HG02973 (cell line): ENCODE measurements around the gene ST6GAL2.

ENCODE experiments used
- ATAC-seq: cut with Tn5 transposase; IDR thresholded peaks from one replicate; pipeline ENCODE4 v1.9.1; 2021; ENCODE audit warnings: moderate library complexity; ENCODE audit not compliant: unreplicated experiment

The ST6GAL2 gene, protein sequence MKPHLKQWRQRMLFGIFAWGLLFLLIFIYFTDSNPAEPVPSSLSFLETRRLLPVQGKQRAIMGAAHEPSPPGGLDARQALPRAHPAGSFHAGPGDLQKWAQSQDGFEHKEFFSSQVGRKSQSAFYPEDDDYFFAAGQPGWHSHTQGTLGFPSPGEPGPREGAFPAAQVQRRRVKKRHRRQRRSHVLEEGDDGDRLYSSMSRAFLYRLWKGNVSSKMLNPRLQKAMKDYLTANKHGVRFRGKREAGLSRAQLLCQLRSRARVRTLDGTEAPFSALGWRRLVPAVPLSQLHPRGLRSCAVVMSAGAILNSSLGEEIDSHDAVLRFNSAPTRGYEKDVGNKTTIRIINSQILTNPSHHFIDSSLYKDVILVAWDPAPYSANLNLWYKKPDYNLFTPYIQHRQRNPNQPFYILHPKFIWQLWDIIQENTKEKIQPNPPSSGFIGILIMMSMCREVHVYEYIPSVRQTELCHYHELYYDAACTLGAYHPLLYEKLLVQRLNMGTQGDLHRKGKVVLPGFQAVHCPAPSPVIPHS

DNA sequence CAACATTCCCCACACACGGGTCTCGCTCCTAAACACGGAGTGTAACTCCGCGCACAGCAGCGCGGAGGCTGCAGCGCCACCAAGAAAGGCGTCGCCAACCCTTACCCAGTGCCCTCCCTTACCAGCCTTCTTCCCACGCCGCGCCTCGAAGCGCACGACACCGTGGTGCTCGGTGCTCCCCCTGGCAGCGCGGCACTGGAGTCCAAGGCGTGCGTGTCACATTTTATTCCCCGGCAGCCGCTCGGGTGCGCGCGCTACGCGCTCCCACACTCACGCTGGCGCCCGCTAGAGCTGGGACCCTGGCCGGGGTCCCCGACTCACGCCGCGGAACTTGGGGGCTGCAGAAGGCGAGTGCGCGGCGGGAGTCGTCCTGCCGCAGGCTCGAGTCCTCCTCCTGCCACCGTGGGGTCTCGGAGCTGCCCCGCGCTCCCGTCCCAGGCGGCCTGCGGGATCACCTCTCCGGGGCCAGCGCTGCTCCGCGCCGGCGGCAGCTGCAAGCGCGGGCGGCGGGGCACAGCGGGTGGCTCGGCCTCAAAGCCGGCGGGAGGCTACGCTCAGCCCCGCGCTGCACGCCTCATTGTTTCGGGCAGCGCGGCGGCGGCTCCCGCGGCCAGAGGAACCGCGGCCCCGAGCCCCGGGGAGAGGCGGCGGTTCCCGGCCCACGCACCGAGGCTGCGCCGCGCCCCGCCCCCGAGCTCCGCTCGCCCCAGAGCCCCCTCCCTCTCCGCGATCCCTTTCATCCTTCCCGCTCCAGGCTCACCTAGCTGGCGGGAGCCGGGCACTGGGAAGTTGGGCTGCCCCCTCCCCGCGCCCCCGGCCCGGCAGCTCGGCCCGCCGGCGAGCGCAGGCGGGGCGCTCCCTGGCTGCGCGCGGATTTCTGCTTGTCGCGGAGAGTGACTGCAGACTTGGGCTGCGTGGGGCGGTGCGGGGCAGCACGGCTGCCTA lies at the start of gene ST6GAL2:
Gene ST6GAL2, minus strand, starts transcription at position 197 of the 945 bp plus-strand sequence. CDS start 42,190 bp downstream, outside the sequence.
- no peak for ATAC-seq

DNA sequence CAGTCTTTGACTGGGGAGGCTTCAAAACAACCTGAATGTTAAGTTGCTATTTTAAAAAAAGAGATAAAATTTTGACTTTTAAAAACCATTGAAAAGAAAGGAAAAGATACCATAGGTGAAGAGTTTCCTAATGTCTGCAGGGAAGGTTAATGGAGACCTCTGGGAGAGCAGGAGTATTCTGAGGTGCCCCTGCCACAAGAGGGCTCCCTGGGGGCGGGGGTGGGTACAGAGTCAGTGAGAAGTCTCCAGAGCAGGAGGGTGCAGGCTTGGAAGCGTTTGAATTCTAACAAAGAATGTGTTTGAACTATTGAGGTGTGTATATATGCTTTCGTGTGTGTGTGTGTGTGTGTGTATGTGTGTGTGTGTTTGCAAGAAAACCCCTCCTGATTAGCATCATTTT lies 46.7 kb upstream of the ST6GAL2 start:
- no peak for ATAC-seq

DNA sequence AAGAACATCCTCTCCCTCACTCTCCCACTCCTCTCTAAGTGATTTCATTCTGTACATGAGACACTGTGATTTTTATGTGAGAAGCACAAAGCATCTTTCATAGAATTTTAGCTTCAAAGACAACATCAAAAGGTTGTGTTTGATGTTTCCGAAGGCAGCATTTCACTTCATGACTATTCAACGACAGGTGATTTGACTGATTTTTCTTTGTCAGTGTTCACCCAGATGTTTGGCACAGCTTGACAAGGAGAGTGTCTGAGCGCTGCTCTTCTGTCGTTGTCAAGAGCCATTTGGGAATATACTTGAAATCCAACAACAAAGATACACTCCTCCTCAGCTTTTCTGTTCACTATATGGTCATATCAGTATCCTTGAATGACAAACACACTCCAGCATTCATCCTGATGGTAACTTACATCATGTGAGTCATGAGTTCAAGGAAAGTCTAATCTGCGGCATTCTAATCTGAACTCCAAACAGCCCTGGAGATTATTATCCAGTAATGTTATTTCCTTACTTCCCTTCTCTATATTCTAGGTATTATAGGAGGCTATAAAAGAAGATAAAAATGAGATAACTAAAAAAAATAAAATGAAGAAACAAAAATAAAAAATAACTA lies 45.9 kb upstream of the ST6GAL2 start:
- no peak for ATAC-seq

DNA sequence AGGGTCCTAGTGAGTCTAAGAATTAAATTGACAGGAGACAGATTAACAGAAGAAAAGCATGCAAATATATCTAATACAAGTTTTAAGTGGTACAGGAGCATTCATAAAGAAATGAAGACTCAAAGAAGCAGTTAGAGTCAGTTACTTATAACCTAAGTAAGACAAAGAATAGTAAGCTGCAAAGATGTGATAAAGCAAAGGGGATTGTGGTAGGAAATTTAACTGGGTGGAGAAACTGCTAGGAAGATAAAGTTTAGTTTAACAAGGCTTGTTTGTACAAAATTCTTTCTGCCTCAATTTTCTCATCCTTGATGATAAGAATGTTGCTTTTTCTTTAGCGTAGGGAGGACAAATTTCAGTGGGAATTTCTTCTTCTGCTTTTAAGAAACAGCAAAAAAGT lies 35.5 kb upstream of the ST6GAL2 start:
- ATAC-seq = no peak

DNA sequence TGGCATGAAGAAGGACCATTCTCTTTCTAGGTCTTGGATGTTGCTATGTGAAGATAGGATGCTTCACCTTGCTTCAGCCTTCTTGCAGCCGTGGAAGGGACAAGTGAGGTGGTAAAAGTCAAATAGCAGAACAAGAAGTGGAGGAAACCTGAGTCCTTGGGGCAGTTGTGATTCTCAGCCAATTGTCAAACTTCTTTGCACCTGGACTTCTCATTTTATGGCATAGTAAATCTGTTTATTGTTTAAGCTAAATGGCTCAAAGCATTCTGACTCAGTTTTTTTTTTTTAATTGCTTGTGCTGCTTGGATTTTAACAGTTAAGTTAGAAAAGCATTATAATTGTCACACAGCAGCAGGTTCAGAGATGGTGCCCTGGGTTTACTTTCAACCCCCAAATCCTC lies 33.0 kb upstream of the ST6GAL2 start:
- ATAC-seq = no peak

DNA sequence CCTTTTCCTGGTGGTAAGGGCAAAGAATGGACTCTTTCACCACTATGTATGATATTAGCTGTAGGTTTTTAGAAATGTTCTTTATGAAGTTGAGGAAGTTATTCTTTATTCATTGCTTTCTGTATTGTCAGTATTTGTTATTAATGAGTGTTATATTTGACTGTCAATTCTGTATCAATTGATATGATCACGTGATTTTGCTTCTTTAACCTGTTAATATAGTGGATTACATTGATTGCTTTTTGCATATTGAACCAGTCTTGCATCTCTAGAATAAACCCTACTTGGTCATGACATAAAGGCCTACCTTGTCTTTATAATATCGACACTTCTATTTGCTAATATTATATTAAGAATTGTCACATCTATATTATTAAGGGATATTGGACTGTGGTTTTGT lies 18.3 kb upstream of the ST6GAL2 start:
- ATAC-seq = no peak

DNA sequence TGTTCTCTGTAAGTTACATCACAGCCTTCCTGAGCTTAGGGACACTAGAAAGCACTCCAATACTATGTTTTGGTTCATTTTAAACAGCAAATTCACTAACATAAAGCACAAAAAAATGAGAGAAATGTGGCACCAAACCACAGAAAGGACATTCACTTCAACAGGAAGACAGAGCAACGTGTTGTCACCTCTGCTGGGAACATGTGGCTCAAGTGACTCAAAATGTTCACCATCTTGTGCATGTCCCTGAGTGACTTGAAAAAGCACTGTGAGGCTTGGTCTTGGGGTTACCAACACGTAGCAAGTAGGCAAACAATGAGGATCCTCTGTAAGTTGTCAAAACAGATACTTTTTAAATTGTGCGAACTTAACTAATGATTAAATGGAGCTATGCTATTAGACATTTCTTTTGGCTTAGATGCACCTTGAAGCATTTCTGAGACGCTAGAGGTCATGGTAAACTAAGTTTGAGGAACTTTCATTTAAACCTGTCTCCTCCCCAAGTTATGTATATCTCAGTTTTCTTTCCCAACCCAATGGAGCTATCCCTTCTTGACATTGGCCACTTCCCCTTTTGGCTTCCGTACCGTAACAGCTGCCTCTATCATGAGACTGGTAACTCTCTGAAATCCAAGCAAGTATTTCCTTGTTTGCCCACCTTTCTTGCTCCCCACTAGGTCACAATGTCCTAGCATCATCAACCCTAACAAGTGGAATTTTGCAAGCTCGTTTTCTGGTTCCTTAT lies 14.0 kb upstream of the ST6GAL2 start:
- no peak for ATAC-seq

DNA sequence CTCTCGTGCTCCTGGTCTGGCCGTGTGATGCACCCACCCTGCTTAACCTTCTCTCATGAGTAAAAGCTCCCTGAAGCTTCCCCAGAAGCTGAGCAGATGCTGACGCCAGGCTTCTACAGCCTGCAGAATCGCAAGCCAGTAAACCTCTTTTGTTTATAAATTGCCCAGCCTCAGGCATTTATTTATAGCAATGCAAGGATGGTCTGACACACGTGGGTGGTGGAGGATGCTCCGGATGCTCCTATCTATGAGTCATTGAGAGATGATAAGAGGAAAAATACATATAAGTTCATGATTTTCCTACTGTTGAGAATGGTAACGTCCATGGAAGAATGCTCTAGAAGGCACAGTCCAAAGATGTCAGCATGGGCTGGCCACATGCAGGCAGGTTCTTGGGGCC lies 8.6 kb upstream of the ST6GAL2 start:
- no peak for ATAC-seq

DNA sequence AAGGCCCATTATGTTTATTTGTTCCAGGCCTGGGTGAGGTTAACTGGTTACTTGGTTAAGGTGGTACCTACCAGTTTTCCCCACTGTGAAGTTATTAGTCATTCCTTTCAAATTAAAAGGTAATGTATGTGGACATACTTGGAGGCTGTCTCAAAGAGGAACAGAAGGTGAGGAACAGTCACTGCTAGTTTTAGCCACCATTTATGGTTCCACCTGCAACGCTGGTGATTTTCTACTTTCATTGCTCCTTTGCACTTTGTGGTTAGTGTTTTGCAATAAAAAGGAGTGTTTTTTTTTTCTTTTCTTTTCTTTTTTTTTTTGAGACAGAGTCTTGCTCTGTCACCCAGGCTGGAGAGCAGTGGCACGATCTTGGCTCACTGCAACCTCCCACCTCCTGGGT lies 6.1 kb upstream of the ST6GAL2 start:
- ATAC-seq = no peak

DNA sequence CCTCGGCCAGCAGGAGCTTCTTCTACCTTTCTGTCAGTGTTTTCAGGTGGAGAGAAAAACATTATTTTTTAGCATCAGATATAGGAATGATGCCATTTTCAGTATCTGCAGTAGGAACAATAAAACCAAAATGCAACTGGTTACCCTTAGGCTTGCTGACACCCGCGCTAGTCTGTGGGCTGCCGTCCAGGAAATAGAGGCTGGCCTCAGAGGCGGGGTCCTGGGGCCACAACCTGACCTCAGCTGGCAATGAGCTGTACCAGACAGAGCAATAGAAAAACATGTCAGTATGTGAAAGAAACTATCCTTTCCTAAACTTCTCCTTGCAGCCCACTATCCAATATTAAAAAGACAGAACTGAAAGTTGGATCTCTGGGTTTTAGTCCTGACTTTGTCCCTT lies 4.6 kb upstream of the ST6GAL2 start:
- ATAC-seq = no peak

DNA sequence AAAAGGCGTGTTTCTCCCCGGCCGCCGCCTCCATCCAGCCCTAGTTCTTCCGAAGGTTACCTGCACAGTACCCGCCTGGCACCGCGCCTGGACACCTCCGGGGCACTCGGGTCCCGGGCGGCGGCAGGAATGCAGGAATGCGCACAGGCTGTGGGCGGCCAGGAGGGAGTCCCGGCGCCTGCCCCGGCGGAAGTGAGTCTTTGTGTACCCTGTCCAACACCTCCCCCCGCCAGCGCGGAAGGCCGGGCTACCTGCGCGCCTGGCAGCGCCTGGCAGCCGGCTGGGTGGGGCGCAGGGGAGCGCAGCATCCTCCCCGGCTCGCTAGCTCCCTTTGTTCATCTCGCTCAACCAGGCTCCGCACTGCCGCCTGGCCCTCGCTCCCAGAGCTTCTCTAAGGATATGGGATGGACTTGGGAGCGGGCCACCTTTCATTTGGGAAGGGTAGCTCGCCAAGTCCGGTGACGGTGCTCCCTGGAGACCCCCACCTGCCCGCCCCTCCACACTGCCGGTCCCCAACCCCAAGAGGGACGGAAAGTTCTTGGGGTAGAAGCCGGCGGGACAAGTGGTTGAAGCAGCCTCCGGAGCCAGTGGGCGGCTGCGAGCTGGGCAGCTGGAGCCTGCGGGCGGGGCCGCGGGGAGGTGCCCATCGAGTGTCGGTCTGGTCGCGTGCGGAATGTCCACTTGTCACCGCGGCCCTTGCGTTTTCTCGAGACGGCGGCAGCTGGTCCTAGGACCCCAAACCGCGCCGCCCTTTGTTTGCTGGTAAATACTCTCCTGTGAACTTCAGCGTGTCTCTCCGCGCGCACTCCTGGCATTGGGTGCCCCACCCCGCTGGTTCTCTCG lies 1.2 kb upstream of the ST6GAL2 start:
- ATAC-seq = no peak

DNA sequence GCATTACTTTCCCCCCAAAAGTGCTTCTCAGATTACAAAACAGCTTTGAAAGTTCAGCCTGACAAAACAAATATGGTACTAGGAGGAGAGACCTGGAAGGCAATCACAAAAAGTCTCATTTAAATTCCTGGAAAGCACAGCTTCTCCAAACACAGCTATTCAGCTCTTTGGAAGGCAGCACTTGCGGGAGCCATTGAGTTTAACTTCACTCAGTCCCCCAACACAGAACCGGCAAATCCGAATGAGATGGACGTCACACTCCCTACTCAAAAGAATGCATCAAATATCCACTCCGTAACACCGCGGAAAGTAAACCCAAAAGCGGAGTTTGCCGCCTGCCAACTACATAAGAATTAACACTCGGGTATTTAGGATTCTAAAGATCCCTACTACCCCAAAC lies 638 bp downstream of the ST6GAL2 start:
- no peak for ATAC-seq

DNA sequence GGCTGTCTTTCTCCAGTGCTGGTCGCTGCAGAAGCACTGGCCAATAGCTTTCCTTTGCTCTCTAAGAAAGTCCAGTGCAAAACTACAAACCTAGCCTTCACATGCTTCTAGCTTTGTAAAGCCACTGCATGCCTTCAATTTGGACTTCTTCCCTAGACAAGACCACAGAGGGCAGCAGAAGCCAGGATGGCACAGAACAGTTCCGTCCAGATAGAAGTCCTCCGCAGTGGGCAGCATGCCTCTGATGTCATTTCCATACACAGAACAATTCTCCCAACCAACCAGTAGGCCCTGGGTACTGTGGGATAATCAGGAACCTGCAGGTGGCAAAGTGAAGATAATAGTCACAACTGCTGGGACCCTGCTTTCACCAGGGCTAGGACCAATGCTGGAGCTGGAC lies 3.3 kb downstream of the ST6GAL2 start:
- no peak for ATAC-seq

DNA sequence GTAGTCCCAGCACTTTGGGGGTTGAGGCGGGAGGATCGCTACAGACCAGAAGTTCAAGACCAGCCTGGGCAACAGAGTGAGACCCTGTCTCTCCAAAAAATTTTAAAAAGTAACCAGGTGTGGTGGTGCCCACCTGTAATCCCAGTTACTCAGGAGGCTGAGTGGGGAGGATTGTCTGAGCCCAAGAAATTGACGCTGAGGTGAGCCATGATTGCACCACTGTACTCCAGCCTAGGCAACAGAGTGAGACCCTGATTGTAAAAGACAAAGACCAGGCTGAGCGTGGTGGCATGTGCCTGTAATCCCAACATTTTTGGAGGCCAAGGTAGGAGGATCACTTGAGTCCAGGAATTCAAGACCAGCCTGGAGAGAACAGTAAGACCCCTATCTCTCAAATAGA lies 7.8 kb downstream of the ST6GAL2 start:
- ATAC-seq = no peak

DNA sequence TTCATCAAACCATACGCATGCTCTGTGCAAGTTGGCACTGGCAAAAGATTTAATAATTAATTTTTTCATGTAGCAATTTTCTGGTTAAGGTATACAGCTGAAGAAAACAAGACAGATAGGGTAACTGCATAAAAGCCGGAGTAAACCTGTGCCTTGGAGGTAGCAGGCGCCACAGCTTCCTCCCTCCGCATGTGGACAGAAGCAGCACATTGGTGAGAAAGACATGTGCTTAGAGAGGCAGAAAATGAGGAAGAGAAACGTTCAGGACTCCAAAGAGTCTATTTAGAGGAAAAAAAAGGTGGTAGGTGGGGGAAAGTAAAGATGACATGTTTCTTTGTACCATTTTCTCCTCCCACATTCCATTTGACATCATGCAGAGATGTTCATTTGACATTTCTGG lies 9.3 kb downstream of the ST6GAL2 start:
- no peak for ATAC-seq

DNA sequence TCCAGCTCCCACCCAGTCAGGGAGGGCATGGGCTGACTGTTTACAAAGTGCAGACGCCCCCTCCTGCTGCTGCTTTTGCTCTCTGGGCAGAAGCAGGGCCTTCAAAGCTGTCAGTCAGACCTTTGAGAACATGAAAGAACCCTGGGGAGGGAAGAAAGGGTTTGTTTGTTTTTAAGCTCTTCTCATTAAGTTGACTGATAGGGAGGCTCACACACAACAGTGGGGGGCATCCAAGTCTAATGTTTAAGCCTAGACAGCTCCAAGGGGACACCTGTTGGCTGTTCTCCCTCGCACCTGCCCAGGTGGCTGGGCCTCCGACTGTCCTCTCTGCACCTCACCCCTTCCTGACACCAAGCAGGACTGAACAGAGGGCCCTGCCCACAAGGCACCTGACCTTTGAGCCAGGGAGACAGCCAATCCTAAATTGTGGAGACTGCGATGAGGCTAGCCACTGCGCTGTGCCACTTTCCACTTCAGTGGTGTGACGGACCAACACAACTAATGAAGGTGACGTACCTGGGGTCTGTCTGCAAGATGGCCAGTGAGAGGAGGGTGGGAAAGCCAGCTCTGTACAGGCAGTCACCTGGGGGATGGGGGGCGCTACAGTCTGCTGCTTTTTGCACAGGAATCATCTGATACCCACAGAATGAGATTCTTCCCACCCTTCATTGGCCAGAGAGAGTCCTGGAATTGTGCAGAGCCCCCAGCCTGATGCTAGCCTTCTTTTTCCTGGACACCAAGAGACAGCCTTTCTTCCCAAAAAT lies 16.3 kb downstream of the ST6GAL2 start:
- ATAC-seq = no peak

DNA sequence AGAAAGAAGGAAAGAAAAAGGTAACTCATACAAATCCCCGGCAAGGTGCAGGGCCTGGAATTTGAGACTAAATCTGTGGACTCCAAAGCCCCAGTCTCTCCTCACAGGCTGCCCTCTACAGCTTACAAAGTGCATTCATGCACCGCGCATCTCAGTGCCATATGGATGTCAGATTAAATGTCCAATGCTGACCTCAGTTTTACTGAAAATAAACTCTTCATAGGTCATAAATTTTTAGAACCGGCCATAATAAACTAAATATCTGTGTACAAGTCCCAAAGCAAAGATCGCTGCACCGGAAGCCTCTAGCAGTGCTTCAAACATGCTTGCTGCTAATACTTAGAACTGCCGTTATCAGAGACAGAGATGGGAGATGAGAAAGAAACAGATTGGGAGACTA lies 17.7 kb downstream of the ST6GAL2 start:
- ATAC-seq = no peak

DNA sequence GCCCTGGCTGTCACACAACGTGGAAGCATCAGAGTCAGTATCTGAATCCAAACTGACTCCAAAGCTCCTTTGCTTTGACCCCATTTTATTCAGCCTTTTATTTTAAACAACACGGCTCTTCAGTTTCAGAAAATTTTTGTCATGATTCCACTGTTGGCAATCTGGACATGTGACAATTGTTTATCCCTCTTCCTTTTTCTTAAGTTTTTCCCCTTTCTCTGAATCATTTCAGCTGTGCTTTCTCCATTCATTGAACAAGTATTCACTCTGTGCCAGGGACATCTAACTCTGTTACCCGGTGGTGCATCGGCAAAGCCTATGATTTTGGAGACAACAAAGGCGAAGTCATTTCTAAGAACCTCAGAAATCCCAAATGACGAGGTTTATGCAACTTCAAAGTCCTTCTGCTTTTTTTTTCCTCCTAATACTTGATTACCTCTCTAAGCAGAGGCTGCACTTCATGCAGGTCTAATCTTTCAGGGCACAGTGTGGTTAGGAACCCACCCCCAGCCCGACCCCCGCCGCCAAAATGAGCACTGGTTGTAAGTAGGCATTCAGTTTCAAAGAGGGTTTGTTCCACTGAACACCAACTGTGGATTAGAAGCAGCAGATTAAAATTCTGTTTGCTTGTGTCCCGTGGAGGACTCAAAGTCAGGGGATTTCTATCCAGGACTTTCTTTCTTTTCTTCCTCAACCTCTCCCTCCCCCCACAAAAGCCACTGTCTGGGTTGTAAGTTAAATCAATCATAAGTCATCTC lies 18.6 kb downstream of the ST6GAL2 start:
- no peak for ATAC-seq
